H4 (cell line): ENCODE measurements around the gene PTTG1. TPM values are rescaled to one million over a fixed set of nuclear protein-coding genes. Genes with fewer than 3 reads are reported as not detected.

ENCODE experiments used
- DNase-seq: peaks from one replicate; pipeline ENCODE4 v3.0.0-alpha.2; 2015; ENCODE audit warnings: low spot score
- total RNA-seq: library from RNA; depleted of rRNA; stranded (reverse); fragments of >200 nt; shearing (Covaris generic); gene quantifications from 2 replicates; pipeline ENCODE4 v1.2.3, GENCODE V29; 2014

The PTTG1 gene
- total RNA-seq, 1 experiment from 2014 or later, result 556 TPM

GRCh38 chr5:160453751-160454150, 32.1 kb downstream of the PTTG1 start:
- DNase-seq, result no peak

DNA sequence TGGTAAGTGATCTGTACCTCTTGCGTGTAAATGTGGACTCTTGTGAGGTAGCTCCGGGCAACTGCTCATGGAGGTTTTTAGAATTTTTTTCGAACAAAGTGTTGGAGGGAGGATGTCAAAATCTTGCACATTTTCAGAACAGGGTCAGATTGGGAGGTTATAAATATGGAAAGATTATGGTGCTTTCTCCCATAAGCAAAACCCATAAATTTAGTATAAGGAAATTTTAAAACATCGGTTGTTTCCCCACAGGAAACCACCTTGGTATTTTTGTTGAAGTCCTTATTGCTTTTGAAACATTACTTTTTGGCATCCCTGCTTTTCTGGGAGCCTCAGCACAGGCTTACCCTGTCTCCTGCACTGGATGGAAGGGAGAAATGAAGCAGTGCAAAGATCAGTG, 33.9 kb downstream of the PTTG1 start:
- DNase-seq, result no peak

GRCh38 chr5:160456480-160457177, 35.0 kb downstream of the PTTG1 start:
- DNase-seq, result no peak

DNA sequence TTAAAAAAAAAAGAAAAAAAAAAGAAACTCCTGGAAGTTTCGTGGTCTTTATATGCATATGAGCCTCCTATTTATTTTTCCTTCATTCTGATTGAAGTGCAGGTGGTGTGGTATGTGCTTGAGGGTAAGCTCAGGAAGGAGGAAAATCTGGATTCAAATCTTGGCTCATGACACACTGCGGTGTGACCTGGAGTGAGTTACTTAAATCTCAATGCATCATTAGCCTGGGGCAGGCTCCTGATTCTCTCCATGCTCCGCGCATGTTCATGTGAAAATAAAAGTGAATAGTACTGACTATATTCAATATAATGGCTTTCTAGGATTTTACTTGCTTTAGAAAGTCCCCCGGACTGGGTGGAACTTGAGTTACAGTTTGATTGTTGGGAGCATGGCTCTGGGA, 35.6 kb downstream of the PTTG1 start:
- no peak for DNase-seq

DNA sequence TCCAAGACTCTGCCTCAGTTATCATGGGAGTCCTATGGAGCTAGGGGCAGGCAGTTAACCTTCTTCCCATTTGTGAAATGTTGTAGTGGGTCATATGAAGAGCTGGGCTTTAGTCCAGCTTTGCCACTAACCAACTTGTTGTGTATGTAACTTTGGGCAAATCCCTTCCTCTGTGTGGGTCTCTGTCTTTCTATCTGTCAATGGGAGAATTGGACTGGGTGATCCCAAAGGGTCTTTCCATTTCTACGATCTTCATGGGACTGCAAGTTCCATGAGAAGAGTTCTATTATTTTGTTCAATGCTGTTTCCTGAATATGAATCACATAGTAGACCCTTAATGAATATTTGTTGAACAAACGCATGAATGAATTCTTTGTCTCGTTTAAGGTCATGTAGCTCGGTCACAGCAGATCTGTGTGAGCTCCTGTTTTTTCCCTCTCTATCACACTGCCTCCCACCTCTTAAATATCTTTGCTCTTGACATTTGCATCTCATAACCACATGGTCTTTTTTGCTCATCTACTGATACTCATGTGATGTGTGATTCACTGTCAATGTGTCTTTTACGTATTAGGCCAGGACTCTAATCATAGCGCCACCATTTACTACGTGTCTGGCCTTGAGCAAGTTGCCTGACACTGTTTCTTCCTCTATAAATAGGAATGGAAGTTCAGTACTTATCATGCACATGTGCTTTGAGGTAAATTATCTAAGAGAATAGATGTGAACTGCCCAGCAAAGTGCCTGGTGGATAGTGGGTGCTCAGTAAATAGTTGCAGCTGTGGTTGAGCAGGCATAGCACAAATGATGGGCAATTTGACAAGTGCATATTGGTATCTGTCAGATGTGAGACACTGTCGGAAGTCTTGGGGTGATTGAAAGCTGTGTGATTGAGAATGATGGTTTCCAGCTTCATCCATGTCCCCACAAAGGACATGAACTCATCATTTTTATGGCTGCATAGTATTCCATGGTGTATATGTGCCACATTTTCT, 37.4 kb downstream of the PTTG1 start:
- no peak for DNase-seq

DNA sequence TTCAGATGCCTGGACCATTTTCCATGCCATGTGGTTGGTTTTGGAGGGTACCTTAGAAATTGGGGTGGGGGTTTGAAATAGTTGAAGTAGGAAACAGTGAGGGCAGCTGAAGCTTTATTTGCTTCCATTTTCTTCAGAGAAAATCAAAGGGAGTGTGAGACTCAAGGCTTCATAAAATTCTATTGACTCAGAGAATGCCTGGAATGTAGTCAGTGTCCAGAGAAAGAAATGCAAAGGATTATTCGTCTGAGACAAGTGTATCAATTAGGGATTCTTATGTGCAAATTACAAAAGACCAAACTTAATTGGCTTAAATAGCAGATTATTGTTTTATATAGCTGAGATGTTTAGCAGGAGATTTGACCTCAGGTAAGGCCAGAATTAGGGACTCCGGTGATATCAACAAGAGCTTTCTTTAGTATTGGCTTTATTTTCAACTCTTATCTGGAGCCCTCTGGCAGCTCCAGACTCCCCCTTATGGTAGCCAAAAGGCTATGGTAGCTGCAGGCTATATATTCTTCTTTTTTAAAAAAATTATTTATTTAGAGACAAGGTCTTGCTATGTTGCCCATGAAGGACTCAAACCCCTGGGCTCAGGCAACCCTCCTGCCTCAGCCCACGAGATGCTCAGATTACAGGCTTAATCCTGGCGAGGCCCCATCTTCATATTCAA, 38.9 kb downstream of the PTTG1 start:
- no peak for DNase-seq

DNA sequence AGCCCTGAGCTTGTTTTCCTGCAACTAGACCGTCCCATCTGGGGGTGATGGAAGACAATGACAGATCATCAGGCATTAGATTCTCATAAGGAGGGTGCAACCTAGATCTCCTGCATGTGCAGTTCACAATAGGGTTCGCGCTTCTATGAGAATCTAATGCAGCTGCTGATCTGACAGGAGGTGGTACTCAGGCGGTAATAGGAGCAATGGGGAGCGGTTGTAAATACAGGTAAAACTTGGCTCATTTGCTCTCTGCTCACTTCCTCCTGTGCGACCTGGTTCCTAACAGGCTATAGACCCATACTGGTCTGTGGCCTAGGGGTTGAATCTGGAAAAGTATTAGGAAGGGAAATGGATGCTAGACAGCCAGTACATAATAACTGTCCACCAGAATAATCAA, 39.7 kb downstream of the PTTG1 start:
- no peak for DNase-seq

- DNase-seq, result no peak
Observed at GRCh38 chr5:160462167-160462566, 40.5 kb downstream of the PTTG1 start.

DNA sequence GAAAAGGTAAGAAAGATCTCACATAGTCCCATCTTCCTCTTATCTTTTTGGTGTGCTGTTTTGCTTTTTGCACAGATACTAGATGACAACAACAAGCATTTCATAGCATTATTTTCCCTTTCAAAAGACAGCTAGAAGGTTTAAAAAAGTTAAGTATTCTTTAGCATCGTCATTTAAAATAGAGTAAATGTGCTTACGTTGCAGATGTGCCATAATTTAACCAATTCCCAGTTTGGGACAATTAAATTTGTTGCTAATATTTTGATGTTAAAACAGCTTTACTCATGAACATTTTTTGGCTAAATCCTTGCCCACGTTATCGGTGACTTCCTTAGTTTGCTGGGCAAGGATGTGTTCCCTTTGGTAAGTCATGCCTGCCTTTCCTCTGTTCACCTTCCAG, 41.6 kb downstream of the PTTG1 start:
- DNase-seq, result no peak

DNA sequence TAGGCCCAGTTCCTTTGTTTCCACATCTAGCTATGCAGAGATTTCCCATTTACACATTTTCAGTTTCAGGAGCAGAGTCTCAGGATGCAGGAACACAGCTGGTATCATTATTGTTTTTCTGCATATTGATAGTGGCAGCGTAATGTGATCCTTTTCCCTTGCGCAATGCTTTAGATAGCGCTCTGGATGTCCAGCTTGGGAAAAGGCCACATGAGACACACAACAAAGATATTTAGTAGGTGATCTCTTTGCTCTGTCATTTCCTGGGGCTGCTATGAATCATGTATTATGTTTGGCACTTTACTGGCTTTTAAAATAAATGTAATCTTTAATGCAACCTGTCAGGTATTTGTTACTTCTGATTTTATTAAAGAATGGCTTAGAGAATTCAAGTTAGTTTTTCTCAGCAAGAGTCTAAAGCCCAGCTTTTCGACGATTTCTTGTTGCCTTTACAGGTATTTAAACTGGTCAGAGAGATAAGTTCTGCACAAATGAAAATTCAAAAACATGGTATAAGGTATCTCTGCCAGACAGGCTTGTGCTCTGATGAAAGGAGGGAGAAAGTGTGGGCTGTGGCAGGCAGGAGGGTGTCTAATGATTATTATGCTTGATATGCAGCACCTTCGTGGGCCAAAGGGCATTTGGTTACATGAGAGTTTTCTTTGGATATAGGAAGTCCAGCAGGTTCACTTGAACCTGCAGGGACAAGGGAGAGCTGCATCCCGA, 42.2 kb downstream of the PTTG1 start:
- DNase-seq, result peak; percentile 9

DNA sequence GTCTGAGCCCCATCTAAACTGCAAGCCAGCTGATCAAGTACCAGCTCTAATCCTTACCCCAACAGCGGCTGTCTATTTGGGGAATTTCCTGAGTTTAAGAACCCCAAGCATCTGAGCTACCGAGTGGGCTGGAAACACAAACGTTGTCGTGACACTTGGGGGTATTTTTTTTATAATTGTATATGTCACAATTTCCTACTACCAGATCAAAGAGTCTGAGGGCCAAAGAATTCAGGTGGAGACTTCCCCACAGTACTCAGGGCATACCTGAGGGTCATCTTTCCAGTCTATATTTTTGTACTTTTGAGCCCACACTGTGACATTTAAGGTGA, 42.8 kb downstream of the PTTG1 start:
- DNase-seq, result no peak

DNA sequence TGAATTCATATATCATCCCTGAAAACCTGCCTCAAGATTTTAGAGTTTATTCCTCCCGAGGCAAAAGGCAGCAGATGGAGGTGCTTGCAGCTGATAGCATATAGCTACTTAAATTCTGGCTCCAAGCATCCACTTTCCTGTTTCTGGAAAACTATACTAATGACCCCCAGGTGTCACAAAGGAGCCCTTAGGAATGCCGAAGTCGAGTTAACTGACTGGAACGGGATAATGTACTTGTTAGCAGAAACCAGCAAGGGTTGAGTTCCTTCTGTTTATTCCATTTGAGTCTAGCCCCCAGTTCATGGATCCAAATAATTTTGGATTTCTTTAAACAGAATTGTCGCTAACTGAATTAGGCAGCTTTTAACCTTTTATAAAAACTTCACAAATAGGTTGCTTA, 44.5 kb downstream of the PTTG1 start:
- no peak for DNase-seq

GRCh38 chr5:160466889-160467554, 45.4 kb downstream of the PTTG1 start:
- DNase-seq, result no peak

DNA sequence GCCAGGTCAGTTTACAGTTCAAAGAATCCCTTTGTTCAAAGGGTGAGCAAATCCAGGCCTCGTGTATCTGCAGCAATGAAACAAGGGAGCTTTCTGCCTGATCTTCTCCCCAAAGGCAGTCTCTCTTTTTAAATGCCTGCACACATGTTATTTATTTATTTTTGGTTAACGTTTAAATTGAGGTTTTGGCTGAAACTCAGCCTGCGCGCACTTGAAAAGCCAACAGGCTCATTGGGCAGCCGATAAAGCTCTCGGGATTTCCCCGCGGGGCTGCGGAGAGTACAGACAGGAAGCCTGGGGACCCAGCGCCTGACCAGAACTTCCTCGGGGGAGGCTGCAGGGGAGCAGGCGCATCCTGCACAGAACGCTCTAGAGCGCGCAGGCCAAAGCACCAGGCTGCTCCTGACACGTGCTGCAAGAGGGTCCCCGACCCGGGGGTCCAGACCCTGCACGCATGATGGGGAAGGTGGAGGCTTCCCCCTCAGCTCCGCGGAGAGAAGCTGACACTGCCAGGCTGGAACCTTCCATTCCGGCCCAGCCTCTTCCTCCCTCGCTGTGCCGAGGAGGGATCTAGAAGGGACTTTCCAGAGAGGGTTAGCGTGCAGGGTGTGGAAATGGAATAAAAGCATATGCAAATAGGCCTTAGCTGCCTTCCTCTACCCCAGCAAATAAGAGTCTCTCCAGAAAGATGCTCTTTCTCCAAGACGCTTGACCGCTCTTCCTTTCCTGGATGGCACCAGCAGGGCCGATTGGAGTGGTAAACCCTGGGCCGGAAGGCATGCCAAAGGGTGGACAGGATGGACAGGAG, 46.1 kb downstream of the PTTG1 start:
- DNase-seq, result peak; percentile 87

DNA sequence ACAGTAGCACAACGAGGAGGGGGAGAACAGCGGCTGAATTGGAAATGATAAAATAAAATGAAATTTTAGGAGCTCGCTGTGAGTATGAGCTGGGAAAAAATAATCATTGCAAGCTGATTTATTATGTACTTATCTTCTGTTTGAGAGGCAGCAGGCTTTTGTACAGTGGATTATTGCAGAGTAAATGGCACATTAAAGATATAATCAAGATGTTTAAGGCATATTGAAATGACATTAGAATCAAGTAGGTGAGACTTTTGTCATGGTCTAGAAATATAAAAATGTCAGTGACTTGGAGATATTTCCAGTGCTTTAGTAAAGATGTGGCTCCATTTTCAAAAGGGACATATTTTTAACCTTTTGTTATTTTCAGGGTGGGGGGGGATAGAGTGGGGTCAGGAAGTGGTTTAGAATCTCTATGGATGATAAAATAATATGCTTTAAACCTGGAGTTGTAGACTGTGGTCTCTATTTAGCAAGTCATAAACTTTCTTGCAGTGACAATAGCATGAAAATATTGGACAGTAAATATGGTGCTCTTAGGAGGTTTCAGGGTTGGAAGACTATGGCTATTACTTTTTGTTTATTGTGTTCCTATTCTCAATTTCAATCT, 46.8 kb downstream of the PTTG1 start:
- no peak for DNase-seq

DNA sequence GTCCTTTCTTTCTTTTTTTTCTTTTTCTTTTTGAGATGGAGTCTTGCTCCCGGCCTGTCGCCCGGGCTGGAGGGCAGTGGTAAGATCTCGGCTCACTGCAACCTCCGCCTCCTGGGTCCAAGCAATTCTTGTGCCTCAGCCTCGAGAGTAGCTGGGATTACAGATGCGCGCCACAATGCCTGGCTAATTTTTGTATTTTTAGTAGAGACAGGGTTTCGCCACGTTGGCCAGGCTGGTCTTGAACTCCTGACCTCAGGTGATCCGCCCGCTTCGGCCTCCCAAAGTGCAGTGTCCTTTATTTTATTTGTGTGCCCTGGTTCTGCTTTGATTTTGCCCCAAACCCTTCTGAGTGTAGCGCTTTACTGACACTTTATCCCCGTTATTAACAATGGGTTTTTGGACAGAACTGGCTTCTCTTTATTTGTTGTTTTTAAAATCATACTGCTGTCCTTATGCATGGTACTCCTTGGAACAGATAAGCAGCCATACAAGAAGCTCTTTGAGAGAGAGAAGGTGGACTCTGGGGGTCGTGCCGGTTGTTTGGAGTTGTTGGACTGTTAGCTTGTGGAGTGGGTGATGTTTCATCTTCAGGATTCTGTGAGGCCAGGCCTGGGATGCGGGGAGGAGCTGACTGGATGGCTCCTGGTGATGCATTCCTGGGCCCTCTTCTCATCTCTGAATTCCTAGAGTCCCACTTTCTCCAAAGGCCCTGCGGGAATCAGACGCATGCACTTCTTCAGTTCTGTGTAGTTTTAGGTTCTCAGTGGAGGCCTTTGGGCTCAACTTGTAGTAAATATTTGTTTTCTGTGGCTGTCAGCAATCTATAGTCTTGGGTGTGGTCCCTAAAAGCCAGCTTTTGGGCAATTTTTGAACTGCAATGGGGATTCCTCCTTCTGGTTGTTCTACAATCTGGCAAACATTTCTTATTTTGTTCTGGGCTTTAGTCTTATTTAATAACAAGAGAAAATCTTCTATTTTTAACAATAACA, 47.8 kb downstream of the PTTG1 start:
- no peak for DNase-seq

- no peak for DNase-seq
Observed at GRCh38 chr5:160470437-160471361, 49.0 kb downstream of the PTTG1 start.

GRCh38 chr5:160471761-160472160, 50.1 kb downstream of the PTTG1 start:
- DNase-seq, result no peak
